Neural cell (in vitro differentiated cells): Measurements from ENCODE around the gene KIF5A. TPM values are rescaled to one million over a fixed set of nuclear protein-coding genes. Genes with fewer than 3 reads are reported as not detected.
"Not testable (repeated sequence)": the region's sequence is repeated elsewhere in the genome, so short reads cannot be mapped to it uniquely, and the experiment has no call there.

Source experiments
- H2AFZ ChIP-seq: fragments of 200-600, 300-800 bp; sonication (generic), shearing (Covaris generic); 2 replicates; pipeline ENCODE4 v1.6.0; 2014; ENCODE audit warnings: low read depth, mild to moderate bottlenecking, antibody characterized with exemption, low read length, moderate library complexity
- H3F3A ChIP-seq: fragments of 200-600 bp; shearing (Covaris generic); 2 replicates; pipeline ENCODE4 v1.6.1; 2016; ENCODE audit warnings: mild to moderate bottlenecking, moderate library complexity, mixed read lengths, antibody characterized with exemption, low read length; ENCODE audit not compliant: insufficient read depth, poor library complexity, severe bottlenecking
- H3K27ac ChIP-seq: fragments of 200-600, 300-800 bp; sonication (generic), shearing (Covaris generic); 2 replicates; pipeline ENCODE4 v1.5.1; 2014; ENCODE audit warnings: mild to moderate bottlenecking, low read length, moderate library complexity
- H3K27me3 ChIP-seq: fragments of 300-800, 200-600 bp; sonication (generic), shearing (Covaris generic); 2 replicates; pipeline ENCODE4 v1.6.0; 2014; ENCODE audit warnings: mild to moderate bottlenecking, low read depth, low read length, moderate library complexity; ENCODE audit not compliant: insufficient read depth
- H3K36me3 ChIP-seq: fragments of 300-800, 200-600 bp; sonication (generic), shearing (Covaris generic); 2 replicates; pipeline ENCODE4 v1.5.1; 2014; ENCODE audit warnings: mild to moderate bottlenecking, antibody characterized with exemption, low read length, moderate library complexity; ENCODE audit not compliant: insufficient read depth
- H3K4me2 ChIP-seq: fragments of 300-800, 200-600 bp; sonication (generic), shearing (Covaris generic); 2 replicates; pipeline ENCODE4 v1.6.0; 2014; ENCODE audit warnings: mild to moderate bottlenecking, low read length
- H3K4me3 ChIP-seq: fragments of 300-800, 200-600 bp; sonication (generic), shearing (Covaris generic); 2 replicates; pipeline ENCODE4 v1.5.1; 2014; ENCODE audit warnings: mild to moderate bottlenecking, low read length, moderate library complexity
- H3K79me2 ChIP-seq: fragments of 200-600 bp; shearing (Covaris generic); replicated peaks from 2 replicates; pipeline ENCODE4 v1.6.0; 2014; ENCODE audit warnings: mild to moderate bottlenecking, low read length, moderate library complexity; ENCODE audit not compliant: insufficient read depth
- H3K9ac ChIP-seq: fragments of 300-800, 200-600 bp; sonication (generic), shearing (Covaris generic); 2 replicates; pipeline ENCODE4 v1.6.1; 2016; ENCODE audit warnings: mild to moderate bottlenecking, low read length, mixed read lengths
- H3K9me2 ChIP-seq: fragments of 200-600 bp; shearing (Covaris generic); 2 replicates; pipeline ENCODE4 v1.6.1; 2016; ENCODE audit warnings: mild to moderate bottlenecking, low read length, mixed read lengths; ENCODE audit not compliant: insufficient read depth
- H3K9me3 ChIP-seq: fragments of 200-600, 300-800 bp; sonication (generic), shearing (Covaris generic); 2 replicates; pipeline ENCODE4 v1.6.1; 2016; ENCODE audit warnings: mild to moderate bottlenecking, mixed run types, low read length, moderate library complexity, mixed read lengths
- H4K20me1 ChIP-seq: fragments of 200-600 bp; shearing (Covaris generic); 2 replicates; pipeline ENCODE4 v1.6.1; 2016; ENCODE audit warnings: mild to moderate bottlenecking, mixed run types; ENCODE audit not compliant: insufficient read depth
- CTCF ChIP-seq: fragments of 450-650 bp; IDR thresholded peaks from 2 replicates; pipeline ENCODE4 v1.5.1; 2014; ENCODE audit warnings: antibody characterized with exemption, mild to moderate bottlenecking, moderate library complexity; ENCODE audit not compliant: poor library complexity, severe bottlenecking
- EP300 ChIP-seq: fragments of 450-650 bp; conservative IDR thresholded peaks from 2 replicates; pipeline ENCODE4 v1.6.1; 2014; ENCODE audit warnings: antibody characterized with exemption, mild to moderate bottlenecking, moderate library complexity; ENCODE audit not compliant: poor library complexity, severe bottlenecking
- MXI1 ChIP-seq: fragments of 450-650 bp; conservative IDR thresholded peaks from 2 replicates; pipeline ENCODE4 v1.6.1; 2014; ENCODE audit warnings: antibody characterized with exemption, mild to moderate bottlenecking; ENCODE audit not compliant: poor library complexity, severe bottlenecking
- POLR2AphosphoS5 ChIP-seq: IDR thresholded peaks from 2 replicates; pipeline ENCODE4 v1.6.1; 2012
- RAD21 ChIP-seq: fragments of 450-650 bp; conservative IDR thresholded peaks from 2 replicates; pipeline ENCODE4 v1.6.1; 2014; ENCODE audit warnings: antibody characterized with exemption, mild to moderate bottlenecking, moderate library complexity
- SMC3 ChIP-seq: fragments of 450-650 bp; conservative IDR thresholded peaks from 2 replicates; pipeline ENCODE4 v1.6.1; 2014; ENCODE audit warnings: antibody characterized with exemption, mild to moderate bottlenecking, moderate library complexity; ENCODE audit not compliant: poor library complexity
- TAF1 ChIP-seq: IDR thresholded peaks from 2 replicates; pipeline ENCODE4 v1.6.1; 2012; ENCODE audit warnings: low read depth
- polyA plus RNA-seq: library from polyadenylated mRNA; depleted of rRNA; stranded (reverse); fragments of >200 nt; gene quantifications from 2 replicates; pipeline ENCODE4 v1.2.3, GENCODE V29; 2014
- TF ChIP-seq, protein P1 (sequence below): IDR thresholded peaks from 2 replicates; pipeline ENCODE4 v1.6.1; 2012; ENCODE audit warnings: borderline replicate concordance

KIF5A gene
- polyA plus RNA-seq, 1 donor from 2014 or later, result 58.8 TPM

GRCh38 chr12:57517187-57517586 lies 32.7 kb upstream of the KIF5A start:
- Histone ChIP-seq H3K79me2 (peaks cover 19% of the 10 kb centered on the region), H4K20me1 (no peaks in the 10 kb centered on the region), H3K9me2 (no peaks in the 10 kb centered on the region), H3F3A (no peaks in the 10 kb centered on the region), H3K4me3 (no peak overlapping the region), H3K9me3 (no peaks in the 10 kb centered on the region), H3K36me3 (peaks cover under 1% of the 10 kb centered on the region), H2AFZ (no peak overlapping the region), H3K4me2 (no peak overlapping the region), H3K9ac (no peak overlapping the region), H3K27ac (no peak overlapping the region), H3K27me3 (no peaks in the 10 kb centered on the region)
- TF ChIP-seq TAF1 (no peak), MXI1 (no peak), CTCF (no peak), SMC3 (no peak), EP300 (no peak)

DNA sequence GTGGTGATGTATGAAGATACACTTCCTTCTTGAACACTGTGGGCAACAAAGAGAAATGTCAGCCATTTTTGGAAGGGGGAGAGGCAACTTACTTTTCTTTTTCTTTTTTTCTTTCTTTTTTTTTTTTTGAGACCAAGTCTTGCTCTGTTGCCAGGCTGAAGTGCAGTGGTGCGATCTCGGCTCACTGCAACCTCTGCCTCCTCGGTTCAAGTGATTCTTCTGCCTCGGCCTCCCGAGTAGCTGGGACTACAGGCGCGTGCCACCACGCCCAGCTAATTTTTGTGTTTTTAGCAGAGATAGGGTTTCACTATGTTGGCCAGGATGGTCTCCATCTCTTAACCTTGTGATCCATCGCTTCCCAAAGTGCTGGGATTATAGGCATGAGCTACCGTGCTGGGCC lies 32.1 kb upstream of the KIF5A start:
- not testable (repeated sequence) for H3K36me3 ChIP-seq, H2AFZ ChIP-seq, H3F3A ChIP-seq, H3K9ac ChIP-seq, H3K27ac ChIP-seq, H3K27me3 ChIP-seq, H3K9me2 ChIP-seq, H3K4me3 ChIP-seq, H3K4me2 ChIP-seq, H3K9me3 ChIP-seq, H4K20me1 ChIP-seq
- peaks cover 19% of the 10 kb centered on the region for H3K79me2 ChIP-seq

- Histone ChIP-seq H3K4me2 (no peak overlapping the region), H2AFZ (no peak overlapping the region), H4K20me1 (no peaks in the 10 kb centered on the region), H3K9me3 (no peaks in the 10 kb centered on the region), H3K27me3 (no peaks in the 10 kb centered on the region), H3K36me3 (no peaks in the 10 kb centered on the region), H3K27ac (no peak overlapping the region), H3K4me3 (no peak overlapping the region), H3K79me2 (peaks cover 19% of the 10 kb centered on the region), H3K9ac (no peak overlapping the region), H3K9me2 (no peaks in the 10 kb centered on the region), H3F3A (peaks cover under 1% of the 10 kb centered on the region)
- TF ChIP-seq MXI1, result no peak
- no peak for TF ChIP-seq POLR2AphosphoS5
- no peak for TF ChIP-seq EP300
- TF ChIP-seq RAD21, result no peak
- TF ChIP-seq, protein P1, sequence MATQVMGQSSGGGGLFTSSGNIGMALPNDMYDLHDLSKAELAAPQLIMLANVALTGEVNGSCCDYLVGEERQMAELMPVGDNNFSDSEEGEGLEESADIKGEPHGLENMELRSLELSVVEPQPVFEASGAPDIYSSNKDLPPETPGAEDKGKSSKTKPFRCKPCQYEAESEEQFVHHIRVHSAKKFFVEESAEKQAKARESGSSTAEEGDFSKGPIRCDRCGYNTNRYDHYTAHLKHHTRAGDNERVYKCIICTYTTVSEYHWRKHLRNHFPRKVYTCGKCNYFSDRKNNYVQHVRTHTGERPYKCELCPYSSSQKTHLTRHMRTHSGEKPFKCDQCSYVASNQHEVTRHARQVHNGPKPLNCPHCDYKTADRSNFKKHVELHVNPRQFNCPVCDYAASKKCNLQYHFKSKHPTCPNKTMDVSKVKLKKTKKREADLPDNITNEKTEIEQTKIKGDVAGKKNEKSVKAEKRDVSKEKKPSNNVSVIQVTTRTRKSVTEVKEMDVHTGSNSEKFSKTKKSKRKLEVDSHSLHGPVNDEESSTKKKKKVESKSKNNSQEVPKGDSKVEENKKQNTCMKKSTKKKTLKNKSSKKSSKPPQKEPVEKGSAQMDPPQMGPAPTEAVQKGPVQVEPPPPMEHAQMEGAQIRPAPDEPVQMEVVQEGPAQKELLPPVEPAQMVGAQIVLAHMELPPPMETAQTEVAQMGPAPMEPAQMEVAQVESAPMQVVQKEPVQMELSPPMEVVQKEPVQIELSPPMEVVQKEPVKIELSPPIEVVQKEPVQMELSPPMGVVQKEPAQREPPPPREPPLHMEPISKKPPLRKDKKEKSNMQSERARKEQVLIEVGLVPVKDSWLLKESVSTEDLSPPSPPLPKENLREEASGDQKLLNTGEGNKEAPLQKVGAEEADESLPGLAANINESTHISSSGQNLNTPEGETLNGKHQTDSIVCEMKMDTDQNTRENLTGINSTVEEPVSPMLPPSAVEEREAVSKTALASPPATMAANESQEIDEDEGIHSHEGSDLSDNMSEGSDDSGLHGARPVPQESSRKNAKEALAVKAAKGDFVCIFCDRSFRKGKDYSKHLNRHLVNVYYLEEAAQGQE, result no peak
- no peak for TF ChIP-seq CTCF
- no peak for TF ChIP-seq TAF1
- no peak for TF ChIP-seq SMC3
Observed at GRCh38 chr12:57518176-57518919, 31.5 kb upstream of the KIF5A start.
